Mesangial cell (primary cell): ENCODE data around the gene CT47A1. TPM values are rescaled to one million over a fixed set of nuclear protein-coding genes. Genes with fewer than 3 reads are reported as not detected.

ENCODE experiments used
- total RNA-seq: library from RNA; depleted of rRNA; stranded (reverse); fragments of >200 nt; gene quantifications from 2 replicates; pipeline ENCODE4 v1.2.3, GENCODE V29; 2015

CT47A1 gene
- not detected in 2 replicates for total RNA-seq

DNA sequence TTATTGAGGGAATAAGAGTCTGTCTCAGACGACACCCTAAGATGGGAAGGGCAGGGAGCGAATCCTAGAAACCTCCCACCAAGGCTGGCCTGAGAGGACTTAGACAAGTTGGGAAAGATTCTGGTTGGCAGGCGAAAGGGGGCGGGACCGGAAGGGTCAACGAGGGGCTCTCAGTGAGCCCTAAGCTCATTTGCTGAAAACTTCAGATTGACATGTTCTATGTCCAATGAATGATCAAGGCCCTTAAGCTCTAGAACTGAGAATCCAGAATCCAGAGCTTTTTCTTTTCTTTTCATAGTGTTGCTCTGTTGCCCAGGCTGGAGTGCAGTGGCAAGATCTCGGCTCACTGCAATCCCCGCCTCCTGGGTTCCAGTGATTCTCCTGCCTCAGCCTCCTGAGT, at the start of gene CT47A1:
TSS of gene CT47A1 (minus strand) at position 101 of the 400 bp plus-strand sequence. CDS start 231 bp downstream, outside the sequence.

DNA sequence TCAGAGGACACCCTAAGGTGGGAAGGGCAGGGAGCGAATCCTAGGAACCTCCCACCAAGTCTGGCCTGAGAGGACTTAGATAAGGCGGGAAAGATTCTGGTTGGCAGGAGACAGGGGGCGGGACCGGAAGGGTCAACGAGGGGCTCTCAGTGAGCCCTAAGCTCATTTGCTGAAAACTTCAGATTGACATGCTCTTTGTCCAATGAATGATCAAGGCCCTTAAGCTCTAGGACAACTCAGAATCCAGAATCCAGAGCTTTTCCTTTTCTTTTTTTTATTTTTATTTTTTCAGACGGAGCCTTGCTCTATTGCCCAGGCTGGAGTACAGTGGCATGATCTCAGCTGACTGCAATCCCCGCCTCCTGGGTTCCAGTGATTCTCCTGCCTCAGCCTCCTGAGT, 29.1 kb downstream of the CT47A1 start, which contains the start of gene CT47A7:
TSS of gene CT47A7 (minus strand) at position 101 of the 400 bp plus-strand sequence. CDS start 255 bp downstream, outside the sequence.

Other genes starting within 250 kb of the CT47A1 start
- not detected in 2 replicates for gene CT47B1, start 109.9 kb downstream of the CT47A1 start, total RNA-seq
- gene CT47A11, start 48.6 kb downstream of the CT47A1 start, total RNA-seq, result not detected in 2 replicates
- gene CT47A10, start 43.7 kb downstream of the CT47A1 start, total RNA-seq, result not detected in 2 replicates
- not detected in 2 replicates for gene CT47A9, start 38.9 kb downstream of the CT47A1 start, total RNA-seq
- gene CT47A8, start 34.0 kb downstream of the CT47A1 start, total RNA-seq, result not detected in 2 replicates
- not detected in 2 replicates for gene CT47A7, start 29.2 kb downstream of the CT47A1 start, total RNA-seq
- not detected in 2 replicates for gene CT47A6, start 24.3 kb downstream of the CT47A1 start, total RNA-seq
- not detected in 2 replicates for gene CT47A5, start 19.4 kb downstream of the CT47A1 start, total RNA-seq
- gene CT47A4, start 14.6 kb downstream of the CT47A1 start, total RNA-seq, result not detected in 2 replicates
- not detected in 2 replicates for gene CT47A3, start 9.7 kb downstream of the CT47A1 start, total RNA-seq
- gene CT47A2, start 4.8 kb downstream of the CT47A1 start, total RNA-seq, result not detected in 2 replicates
- 0.16 and 0.51 TPM in 2 replicates for gene GLUD2, start 61.9 kb upstream of the CT47A1 start, total RNA-seq